SH-SY5Y (cell line): ENCODE data around the gene PATL1.

Experiments
- GATA2 ChIP-seq: IDR thresholded peaks from 2 replicates; pipeline ENCODE4 v1.6.1; 2011; ENCODE audit warnings: mild to moderate bottlenecking, low read depth, low read length
- GATA3 ChIP-seq: IDR thresholded peaks from 2 replicates; pipeline ENCODE4 v1.6.1; 2011; ENCODE audit warnings: low read depth, mild to moderate bottlenecking, low read length, moderate library complexity

DNA sequence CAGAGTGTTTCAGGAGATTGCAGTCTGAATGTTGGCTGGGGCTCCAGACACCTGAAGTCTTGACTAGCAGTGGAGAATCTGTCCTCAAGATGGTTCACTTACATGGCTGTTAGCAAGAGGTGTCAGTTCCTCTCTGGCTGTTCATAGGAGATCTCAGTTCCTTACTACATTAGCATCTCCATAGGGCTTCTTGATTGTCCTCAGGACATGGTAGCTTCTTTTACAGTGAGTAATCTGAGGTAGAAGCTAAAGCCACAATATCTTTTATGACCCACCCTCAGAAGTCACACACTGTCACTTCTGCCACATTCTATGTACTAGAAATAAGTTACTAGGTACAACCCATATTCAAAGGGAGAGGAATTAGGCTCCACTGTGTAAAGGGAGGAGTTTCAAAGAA, 10.5 kb upstream of the PATL1 start:
- no peak for TF ChIP-seq GATA2
- no peak for TF ChIP-seq GATA3
